GM18526 (cell line): ENCODE results near the gene NAV3.

Source experiments
- POLR2A ChIP-seq: IDR thresholded peaks from 3 replicates; pipeline ENCODE4 v1.6.1; 2011; ENCODE audit not compliant: insufficient read length; ENCODE audit errors: extremely low read depth

The NAV3 gene

GRCh38 chr12:78128211-78128610 is 297.5 kb downstream of the NAV3 start:
- no peak for TF ChIP-seq POLR2A

- TF ChIP-seq POLR2A = no peak
Measured at GRCh38 chr12:78143717-78144116, 313.0 kb downstream of the NAV3 start.

GRCh38 chr12:78145398-78145797 is 314.7 kb downstream of the NAV3 start:
- TF ChIP-seq POLR2A = no peak

GRCh38 chr12:78146365-78146772 is 315.7 kb downstream of the NAV3 start:
- no peak for TF ChIP-seq POLR2A

GRCh38 chr12:78149459-78149858 is 318.8 kb downstream of the NAV3 start:
- no peak for TF ChIP-seq POLR2A

GRCh38 chr12:78155546-78155945 is 324.9 kb downstream of the NAV3 start:
- TF ChIP-seq POLR2A = no peak

- TF ChIP-seq POLR2A = no peak
Measured at GRCh38 chr12:78156751-78157150, 326.1 kb downstream of the NAV3 start.

GRCh38 chr12:78157199-78157598 is 326.5 kb downstream of the NAV3 start:
- TF ChIP-seq POLR2A = no peak

GRCh38 chr12:78164154-78164553 is 333.5 kb downstream of the NAV3 start:
- no peak for TF ChIP-seq POLR2A

GRCh38 chr12:78167510-78167909 is 336.8 kb downstream of the NAV3 start:
- no peak for TF ChIP-seq POLR2A

- no peak for TF ChIP-seq POLR2A
Measured at GRCh38 chr12:78171061-78171460, 340.4 kb downstream of the NAV3 start.

- no peak for TF ChIP-seq POLR2A
Measured at GRCh38 chr12:78176643-78177042, 345.9 kb downstream of the NAV3 start.

- no peak for TF ChIP-seq POLR2A
Measured at GRCh38 chr12:78177298-78177697, 346.6 kb downstream of the NAV3 start.

GRCh38 chr12:78179346-78179745 is 348.7 kb downstream of the NAV3 start:
- TF ChIP-seq POLR2A = no peak

GRCh38 chr12:78181544-78182162 is 351.0 kb downstream of the NAV3 start:
- no peak for TF ChIP-seq POLR2A

GRCh38 chr12:78183824-78184223 is 353.1 kb downstream of the NAV3 start:
- no peak for TF ChIP-seq POLR2A

GRCh38 chr12:78185109-78185508 is 354.4 kb downstream of the NAV3 start:
- TF ChIP-seq POLR2A = no peak
